ENCODE results near the gene COL27A1.

Gene COL27A1

DNA sequence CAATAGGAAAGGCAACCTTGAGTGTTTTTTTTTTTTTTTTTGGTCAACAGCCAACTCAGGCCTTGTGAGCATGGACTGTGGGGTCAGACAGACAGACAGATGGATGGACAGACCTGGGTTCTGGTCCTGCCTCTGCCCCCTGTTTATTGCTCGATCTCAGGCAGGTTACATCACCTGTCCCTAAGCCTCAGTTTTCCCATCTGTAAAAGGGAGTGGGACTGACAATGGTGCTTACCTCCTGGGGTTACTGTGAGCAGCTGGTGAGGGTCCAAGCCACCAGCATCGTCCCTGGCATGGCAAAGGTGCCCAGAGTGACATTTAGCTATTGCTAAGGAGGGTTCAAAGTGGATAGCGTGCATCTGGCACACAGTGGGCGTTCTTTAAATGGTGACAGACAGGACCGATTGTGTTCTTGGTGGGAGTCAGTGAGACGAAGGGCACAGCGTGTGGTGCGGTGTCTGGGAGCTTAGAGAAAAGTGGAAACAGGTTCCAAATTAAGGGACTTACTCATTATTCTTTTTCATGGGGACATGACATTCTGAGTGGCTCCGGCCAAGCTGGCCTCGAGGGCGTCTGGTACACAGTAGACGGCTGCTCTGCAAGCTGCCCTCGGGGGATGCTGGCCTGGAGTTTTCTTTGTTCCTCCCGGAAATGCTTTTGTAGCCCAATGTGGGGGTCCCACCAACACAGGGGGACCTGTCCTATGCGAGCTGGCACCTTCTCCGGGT, 72.1 kb downstream of the COL27A1 start:
- TF ChIP-seq, protein P1, sequence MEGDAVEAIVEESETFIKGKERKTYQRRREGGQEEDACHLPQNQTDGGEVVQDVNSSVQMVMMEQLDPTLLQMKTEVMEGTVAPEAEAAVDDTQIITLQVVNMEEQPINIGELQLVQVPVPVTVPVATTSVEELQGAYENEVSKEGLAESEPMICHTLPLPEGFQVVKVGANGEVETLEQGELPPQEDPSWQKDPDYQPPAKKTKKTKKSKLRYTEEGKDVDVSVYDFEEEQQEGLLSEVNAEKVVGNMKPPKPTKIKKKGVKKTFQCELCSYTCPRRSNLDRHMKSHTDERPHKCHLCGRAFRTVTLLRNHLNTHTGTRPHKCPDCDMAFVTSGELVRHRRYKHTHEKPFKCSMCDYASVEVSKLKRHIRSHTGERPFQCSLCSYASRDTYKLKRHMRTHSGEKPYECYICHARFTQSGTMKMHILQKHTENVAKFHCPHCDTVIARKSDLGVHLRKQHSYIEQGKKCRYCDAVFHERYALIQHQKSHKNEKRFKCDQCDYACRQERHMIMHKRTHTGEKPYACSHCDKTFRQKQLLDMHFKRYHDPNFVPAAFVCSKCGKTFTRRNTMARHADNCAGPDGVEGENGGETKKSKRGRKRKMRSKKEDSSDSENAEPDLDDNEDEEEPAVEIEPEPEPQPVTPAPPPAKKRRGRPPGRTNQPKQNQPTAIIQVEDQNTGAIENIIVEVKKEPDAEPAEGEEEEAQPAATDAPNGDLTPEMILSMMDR (IDR thresholded peaks at IDR 0.05): no peak

GRCh38 chr9:114228016-114228808, 72.9 kb downstream of the COL27A1 start:
- TF ChIP-seq, protein P1 (IDR thresholded peaks at IDR 0.05): no peak

DNA sequence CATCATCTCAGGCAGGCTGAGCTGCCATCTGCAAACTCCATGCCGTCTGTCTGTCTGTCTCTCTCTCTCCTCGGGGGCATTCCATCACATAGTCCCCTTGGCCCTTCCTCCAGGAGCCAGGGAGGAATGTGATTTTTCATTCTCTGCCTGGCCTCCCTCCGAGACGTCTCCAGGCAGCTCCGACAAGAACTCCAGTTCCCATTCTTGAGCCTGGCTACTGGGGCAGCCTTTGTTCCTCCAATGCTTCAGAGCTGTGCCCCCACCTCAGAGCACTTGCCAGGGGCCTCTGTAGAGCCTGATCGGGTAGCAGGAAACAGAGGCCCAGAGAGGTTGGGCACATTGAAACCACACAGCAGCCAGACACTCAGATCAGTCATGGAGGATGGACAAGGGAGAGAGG, 74.0 kb downstream of the COL27A1 start:
- TF ChIP-seq, protein P1 (IDR thresholded peaks at IDR 0.05): no peak

GRCh38 chr9:114230068-114230467, 74.7 kb downstream of the COL27A1 start:
- TF ChIP-seq, protein P1 (IDR thresholded peaks at IDR 0.05): no peak

- TF ChIP-seq, protein P1 (IDR thresholded peaks at IDR 0.05): no peak
Observed at GRCh38 chr9:114231273-114231672, 75.9 kb downstream of the COL27A1 start.

DNA sequence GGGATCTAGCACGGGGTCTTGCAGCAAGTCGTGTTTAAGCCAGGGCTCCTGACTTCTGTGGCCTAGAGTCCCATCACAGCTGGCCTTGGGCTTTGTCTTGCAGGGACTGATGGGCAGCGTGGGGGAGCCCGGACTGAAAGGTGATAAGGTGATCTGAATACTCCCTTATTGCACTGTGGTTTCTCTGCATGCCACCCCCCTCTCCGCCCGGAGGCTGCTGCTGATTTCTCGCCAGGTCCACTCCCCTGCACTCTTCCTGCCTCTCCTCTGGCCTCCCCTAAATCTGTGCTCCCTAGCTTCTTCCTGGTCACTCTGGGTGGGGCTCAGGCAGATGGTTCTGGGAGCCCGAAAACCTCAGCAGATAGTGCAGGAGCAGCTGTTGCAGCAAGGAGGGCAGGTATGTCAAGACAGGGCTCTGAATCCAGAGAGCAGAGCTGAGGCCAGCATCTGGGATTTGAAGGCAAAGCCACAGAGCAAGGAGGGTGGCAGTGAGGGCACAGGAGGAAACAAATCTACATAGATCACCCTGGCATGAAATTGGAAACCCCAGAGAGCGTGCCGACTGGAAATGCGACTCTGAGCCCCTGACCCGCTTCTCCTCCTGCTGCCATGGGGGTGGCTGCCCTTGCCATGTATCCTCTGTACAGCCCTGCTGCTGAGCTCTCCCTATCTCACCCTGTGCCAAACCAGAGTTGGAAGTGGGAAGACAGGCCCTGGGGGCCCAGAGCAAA, 76.5 kb downstream of the COL27A1 start:
- TF ChIP-seq, protein P1 (IDR thresholded peaks at IDR 0.05): no peak

DNA sequence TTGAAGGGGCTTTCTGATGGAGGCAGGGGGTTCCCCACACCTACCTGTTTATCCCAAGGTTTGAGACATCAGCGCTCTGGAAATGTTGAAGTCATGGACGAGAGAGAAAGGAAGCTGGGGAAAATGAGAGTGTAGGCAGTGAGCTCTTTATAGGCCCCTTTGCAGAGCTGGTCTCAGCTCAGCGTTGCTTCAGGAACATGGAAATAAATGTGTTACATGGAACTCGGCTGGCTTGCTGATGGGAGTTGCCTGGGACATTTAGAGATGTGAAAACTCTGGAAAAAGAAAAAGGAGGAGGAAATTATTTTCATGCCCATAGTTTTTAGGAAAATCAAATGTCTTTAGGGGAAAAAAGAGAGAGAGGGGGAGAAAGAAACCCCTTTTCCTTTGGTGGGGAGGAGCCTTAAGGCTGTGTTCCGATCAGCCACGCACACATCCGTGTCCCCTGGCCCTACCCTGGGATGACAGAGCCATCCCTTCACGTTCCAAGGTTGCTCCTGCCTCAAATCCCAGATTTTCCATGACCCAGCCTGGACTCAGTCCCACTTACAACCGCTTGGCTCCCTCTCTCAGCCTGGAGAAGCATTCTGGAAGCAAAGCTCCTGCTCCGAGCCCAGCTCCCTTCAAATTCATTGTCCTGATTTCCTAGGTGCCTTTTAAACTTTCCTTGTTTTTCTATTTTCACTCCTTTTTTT, 78.3 kb downstream of the COL27A1 start:
- TF ChIP-seq, protein P1 (IDR thresholded peaks at IDR 0.05): no peak
